Measurements from ENCODE around the gene ELAVL4. TPM values are rescaled to one million over a fixed set of nuclear protein-coding genes. Genes with fewer than 3 reads are reported as not detected.

ELAVL4 gene
- total RNA-seq, 2 experiments from 2014 or later, result not detected

DNA sequence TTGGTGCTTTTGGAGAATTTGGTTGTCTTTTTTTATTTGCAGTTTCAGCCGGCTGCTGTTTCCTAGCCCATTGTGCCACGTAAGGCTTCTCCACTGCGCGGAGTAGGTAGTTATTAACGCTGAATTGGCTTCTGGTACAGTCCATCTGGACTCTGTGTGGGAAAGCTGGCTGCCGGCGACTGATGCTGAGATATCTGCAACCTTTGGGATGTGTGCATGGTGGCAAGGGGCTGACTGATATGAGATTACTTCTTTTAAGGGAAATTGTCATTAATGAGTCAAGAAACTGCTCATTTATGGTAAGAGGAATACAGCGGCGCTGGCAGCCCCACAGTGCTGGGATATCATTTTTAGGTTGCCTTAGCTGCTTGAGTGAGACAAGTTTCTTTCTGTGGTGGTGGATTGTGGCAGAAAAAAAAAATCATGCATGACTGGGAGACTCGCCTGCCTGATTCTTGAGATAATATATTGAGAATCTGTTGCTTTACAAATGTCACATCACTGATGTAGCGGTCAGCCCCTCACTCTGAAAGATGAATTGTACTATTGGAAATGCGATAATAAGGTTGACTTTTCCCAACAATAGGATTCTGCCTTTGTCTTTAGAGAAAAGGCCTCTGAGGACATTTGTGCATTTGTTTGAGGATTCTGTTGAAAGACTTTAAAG is 2.5 kb upstream of the ELAVL4 start:
- no peak overlapping the region for H3K4me3 Mint-ChIP-seq
- no peak overlapping the region for H3K27ac Mint-ChIP-seq

DNA sequence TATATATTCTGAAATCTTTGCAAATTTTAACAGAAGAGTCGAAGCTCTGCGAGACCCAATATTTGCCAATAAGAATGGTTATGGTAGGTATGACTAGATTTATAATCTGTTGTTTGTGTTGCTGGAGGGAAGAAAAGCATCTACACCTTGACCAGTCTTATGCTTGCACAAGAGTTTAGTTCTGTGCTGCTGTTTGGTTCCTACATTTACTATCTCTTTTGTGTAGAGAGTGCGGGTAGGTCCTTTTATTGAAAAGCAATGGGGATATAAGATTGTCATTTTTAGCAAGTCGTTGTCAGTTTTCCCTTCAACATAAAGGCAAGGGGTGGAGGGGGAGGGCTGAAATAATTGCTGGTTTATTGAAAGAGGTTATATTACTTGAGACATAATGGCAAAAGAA is 396 bp downstream of the ELAVL4 start:
- DNase-seq, result no peak
- Mint-ChIP-seq H3K4me3 (peak overlapping the region; percentile 56), H3K4me1 (peaks cover 18% of the 10 kb centered on the region), H3K27me3 (peaks cover 74% of the 10 kb centered on the region), H3K27ac (no peak overlapping the region), H3K9me3 (no peaks in the 10 kb centered on the region), H3K36me3 (no peaks in the 10 kb centered on the region)

More for the DNA sequence above, 2.5 kb upstream of the ELAVL4 start:
- no peak for DNase-seq
- Mint-ChIP-seq H3K27me3 (peaks cover 51% of the 10 kb centered on the region), H3K36me3 (no peaks in the 10 kb centered on the region), H3K4me1 (peaks cover 18% of the 10 kb centered on the region), H3K9me3 (no peaks in the 10 kb centered on the region)

DNA sequence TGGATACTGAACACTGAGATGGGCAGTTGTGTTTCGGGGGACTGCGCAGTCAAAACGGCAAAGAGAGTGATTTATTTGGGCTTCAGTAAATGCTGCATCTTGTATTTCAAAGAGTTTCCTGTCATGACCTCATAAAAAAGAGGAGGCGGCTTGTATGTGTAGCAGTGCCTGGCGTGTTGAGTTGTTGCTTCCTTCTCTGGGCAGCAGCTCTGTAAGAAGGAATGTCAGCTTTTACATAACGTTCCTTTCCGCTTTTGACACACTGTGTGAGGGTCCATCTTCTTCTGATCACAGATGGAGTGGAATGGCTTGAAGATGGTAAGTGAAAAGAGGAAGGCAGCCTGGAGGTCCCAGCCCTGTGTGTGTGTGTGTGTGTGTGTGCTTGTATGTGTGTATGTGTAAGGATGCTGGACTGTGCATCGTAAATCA is 941 bp downstream of the ELAVL4 start:
- no peak overlapping the region for H3K27ac Mint-ChIP-seq
- H3K4me3 Mint-ChIP-seq, result peak overlapping the region; percentile 56
- peaks cover 79% of the 10 kb centered on the region for H3K27me3 Mint-ChIP-seq
- H3K9me3 Mint-ChIP-seq, result no peaks in the 10 kb centered on the region
- peaks cover 18% of the 10 kb centered on the region for H3K4me1 Mint-ChIP-seq
- H3K36me3 Mint-ChIP-seq, result no peaks in the 10 kb centered on the region
- no peak for DNase-seq

DNA sequence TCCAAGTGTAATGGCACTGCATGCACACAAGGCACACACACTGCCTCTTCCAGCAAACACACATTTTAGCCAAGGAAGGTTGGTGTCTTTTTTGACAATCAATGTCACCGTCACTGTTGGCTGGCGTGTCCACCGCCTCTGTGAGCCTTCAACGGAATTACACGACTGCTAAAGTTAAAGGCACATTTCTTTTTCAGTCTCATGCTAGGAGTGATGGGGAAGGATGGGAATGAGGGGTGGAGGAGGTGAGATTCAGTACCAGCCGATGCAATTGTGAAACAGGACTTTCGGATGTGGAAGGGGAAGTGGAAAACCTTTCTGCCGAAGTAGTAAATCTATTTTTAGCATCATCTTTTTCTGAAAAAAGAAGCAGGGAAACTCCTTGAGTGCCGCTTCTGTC is 1.4 kb downstream of the ELAVL4 start:
- Mint-ChIP-seq H3K4me3 (peak overlapping the region; percentile 56), H3K9me3 (no peaks in the 10 kb centered on the region), H3K4me1 (peaks cover 18% of the 10 kb centered on the region), H3K27ac (no peak overlapping the region), H3K27me3 (peaks cover 82% of the 10 kb centered on the region), H3K36me3 (no peaks in the 10 kb centered on the region)
- DNase-seq, result no peak

DNA sequence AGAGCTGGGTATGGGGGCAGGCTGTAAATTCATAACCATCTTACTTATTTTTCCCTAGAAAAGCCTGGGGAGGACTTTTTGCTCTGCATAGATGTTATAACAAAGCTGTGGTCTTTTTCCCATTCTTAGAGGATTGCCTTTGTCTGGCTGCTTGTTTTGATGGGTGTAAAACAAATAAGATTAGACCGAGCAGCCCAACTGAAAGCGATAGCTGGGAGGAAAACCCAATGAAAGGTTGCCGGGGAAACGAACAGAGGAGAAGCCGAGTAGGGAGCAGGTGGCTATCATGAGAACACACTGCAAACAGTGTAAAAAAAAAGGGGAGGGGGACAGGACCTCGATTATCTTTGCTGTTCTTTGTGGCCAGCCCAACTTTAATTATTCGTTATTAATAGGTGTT is 1.9 kb downstream of the ELAVL4 start:
- DNase-seq, result no peak
- Mint-ChIP-seq H3K9me3 (no peaks in the 10 kb centered on the region), H3K27ac (no peak overlapping the region), H3K36me3 (no peaks in the 10 kb centered on the region), H3K4me1 (peaks cover 18% of the 10 kb centered on the region), H3K4me3 (peak overlapping the region; percentile 56), H3K27me3 (peaks cover 79% of the 10 kb centered on the region)

DNA sequence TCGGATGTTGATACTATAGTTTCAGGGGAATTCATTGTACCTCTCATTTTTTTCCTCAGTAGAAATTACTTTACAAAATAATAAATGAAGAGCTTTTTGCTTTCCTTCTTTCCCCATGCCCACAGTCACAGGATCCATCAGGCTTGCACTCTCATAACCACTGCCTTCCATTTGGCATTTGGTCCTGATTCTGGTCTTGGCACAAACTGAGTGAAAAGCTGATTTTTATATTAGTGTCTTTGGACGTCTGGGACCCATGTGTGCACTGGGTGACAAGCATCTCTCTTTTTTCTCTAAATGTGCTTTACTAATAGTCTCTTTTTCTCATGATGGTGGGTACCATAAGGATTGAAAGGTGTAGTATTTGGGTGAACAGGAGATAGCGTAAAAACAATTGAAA is 2.8 kb downstream of the ELAVL4 start:
- no peak overlapping the region for H3K27ac Mint-ChIP-seq
- H3K9me3 Mint-ChIP-seq, result no peaks in the 10 kb centered on the region
- H3K36me3 Mint-ChIP-seq, result no peaks in the 10 kb centered on the region
- peaks cover 73% of the 10 kb centered on the region for H3K27me3 Mint-ChIP-seq
- no peak overlapping the region for H3K4me3 Mint-ChIP-seq
- DNase-seq, result no peak
- H3K4me1 Mint-ChIP-seq, result peaks cover 18% of the 10 kb centered on the region

DNA sequence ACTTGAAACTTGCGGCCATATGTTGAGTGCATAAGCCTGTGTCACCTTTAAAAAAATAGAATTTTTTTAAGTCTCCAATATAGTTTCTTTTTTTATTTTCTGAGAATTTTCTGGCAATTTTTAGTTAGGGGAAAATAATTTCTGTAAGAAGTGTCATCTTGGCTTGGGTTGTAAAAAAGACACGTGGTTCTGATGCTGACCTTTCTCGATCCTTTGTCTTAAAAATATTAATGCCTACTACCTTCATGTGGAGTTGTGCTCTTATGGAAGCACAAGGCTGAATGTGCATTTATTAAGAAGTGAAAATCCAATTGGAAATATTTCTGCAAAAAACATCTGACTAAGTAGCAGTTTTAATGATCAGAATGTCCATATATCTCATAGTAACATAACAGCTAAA is 3.5 kb downstream of the ELAVL4 start:
- H3K9me3 Mint-ChIP-seq, result no peaks in the 10 kb centered on the region
- H3K27ac Mint-ChIP-seq, result no peak overlapping the region
- peaks cover 72% of the 10 kb centered on the region for H3K27me3 Mint-ChIP-seq
- no peak for DNase-seq
- peaks cover 18% of the 10 kb centered on the region for H3K4me1 Mint-ChIP-seq
- H3K36me3 Mint-ChIP-seq, result no peaks in the 10 kb centered on the region
- no peak overlapping the region for H3K4me3 Mint-ChIP-seq

DNA sequence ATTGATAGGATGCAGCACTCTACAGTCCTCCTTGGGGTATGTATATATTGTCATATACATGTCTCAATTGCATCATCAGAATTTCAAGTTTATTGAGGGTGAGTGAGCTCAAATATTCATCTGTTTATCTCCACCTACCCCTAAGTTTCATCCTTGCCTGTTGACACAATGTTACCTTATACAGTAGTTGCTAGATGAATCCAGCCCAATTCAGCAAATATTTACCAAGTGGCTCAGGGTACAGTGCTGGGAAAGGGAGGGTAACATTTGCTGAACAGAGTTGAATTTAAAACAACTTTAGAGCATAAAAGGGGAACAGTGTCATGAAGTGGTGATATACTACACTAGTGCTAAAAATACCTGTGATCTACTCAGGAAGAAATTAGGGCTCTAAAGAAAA is 14.4 kb downstream of the ELAVL4 start:
- no peak overlapping the region for H3K27ac Mint-ChIP-seq
- no peaks in the 10 kb centered on the region for H3K36me3 Mint-ChIP-seq
- peaks cover 20% of the 10 kb centered on the region for H3K27me3 Mint-ChIP-seq
- H3K4me1 Mint-ChIP-seq, result no peaks in the 10 kb centered on the region
- no peak for DNase-seq
- H3K4me3 Mint-ChIP-seq, result no peak overlapping the region
- H3K9me3 Mint-ChIP-seq, result no peaks in the 10 kb centered on the region

DNA sequence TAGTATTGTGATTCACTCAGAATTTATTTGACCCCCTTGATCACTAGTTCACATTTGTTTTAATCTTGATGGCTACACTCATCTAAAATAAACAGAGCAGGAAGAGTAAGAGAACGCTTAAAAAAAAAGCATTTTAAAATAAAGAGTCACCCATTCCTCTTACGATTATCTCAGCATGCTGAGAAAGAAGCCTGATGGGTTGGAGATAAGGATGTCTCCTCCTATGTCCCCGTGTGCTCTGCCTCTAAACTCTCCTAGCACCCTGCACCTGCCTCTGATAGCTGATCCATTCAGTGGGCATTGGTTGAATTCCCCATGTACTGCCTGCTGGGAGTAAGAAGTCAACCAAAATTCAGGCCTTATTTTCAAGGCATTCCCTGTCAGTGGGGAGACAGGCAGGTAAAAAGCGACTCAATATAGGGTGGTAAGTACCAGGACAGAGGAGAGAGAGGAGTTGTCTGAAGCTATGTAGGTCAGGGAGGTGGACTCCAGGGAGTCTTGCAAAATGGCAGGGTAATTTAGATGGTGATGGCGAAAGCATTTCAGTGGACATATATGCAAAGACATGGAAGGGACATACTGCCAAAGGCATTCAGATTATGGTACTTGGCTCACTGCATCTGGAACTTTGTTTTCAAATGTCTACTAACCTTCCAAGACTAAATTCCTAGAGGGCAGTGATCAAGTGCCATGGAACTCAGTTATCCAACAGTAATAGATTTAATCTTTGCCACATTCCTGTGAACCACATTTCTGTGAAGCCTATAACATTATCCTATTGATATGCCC is 18.4 kb downstream of the ELAVL4 start:
- Mint-ChIP-seq H3K4me1 (no peaks in the 10 kb centered on the region), H3K36me3 (no peaks in the 10 kb centered on the region), H3K4me3 (no peak overlapping the region), H3K9me3 (no peaks in the 10 kb centered on the region), H3K27me3 (peaks cover 7% of the 10 kb centered on the region), H3K27ac (no peak overlapping the region)
- DNase-seq, result no peak

DNA sequence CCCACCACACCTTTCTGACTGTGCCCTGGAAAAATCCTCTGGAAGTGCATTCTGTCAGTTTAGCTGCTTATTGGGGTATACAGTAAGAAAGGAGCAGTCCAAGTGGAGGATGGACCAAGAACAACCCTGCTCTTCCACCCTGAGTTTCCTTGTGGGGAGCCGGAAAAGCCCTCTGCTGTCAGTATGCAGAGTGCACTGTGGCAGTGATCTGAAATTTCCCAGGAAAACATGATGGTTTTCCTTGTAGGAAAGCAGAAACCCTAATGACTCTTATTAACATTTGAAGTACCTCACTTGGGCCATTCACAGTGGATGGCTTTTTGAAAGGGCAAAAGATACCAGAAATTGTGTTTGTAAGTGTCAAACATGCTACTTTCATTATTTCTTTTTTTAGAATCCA is 20.5 kb downstream of the ELAVL4 start:
- no peak overlapping the region for H3K27ac Mint-ChIP-seq
- H3K27me3 Mint-ChIP-seq, result peaks cover 3% of the 10 kb centered on the region
- H3K36me3 Mint-ChIP-seq, result no peaks in the 10 kb centered on the region
- no peak for DNase-seq
- no peaks in the 10 kb centered on the region for H3K4me1 Mint-ChIP-seq
- no peak overlapping the region for H3K4me3 Mint-ChIP-seq
- H3K9me3 Mint-ChIP-seq, result no peaks in the 10 kb centered on the region

DNA sequence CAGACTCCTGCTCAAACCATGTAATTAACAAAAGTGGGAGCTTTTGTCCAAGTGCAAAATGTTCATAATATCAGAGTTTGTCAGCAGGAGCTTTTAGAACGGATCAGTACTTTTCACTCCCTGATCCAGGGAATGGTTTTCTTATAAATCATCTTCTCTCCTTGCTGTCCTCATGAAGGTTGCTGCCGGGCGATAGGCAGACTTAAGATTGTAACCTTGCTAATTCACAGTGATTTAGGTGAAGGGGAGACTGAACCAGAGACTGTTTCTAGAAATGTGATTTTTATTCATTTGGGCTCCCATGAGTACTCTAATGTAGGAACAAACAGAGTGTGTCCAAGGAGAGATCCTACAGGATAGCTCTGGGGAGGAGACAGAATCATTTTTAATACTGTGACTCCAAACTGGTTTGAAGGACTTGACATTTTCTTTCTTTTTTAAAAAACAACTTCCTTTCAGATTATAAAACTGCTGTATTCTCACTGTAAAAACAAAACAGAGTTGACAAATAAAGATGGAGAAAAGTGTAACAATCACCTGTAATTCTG is 23.7 kb downstream of the ELAVL4 start:
- Mint-ChIP-seq H3K4me1 (no peaks in the 10 kb centered on the region), H3K27me3 (peaks cover 3% of the 10 kb centered on the region), H3K27ac (no peak overlapping the region), H3K36me3 (no peaks in the 10 kb centered on the region), H3K4me3 (no peak overlapping the region), H3K9me3 (no peaks in the 10 kb centered on the region)
- DNase-seq, result no peak

DNA sequence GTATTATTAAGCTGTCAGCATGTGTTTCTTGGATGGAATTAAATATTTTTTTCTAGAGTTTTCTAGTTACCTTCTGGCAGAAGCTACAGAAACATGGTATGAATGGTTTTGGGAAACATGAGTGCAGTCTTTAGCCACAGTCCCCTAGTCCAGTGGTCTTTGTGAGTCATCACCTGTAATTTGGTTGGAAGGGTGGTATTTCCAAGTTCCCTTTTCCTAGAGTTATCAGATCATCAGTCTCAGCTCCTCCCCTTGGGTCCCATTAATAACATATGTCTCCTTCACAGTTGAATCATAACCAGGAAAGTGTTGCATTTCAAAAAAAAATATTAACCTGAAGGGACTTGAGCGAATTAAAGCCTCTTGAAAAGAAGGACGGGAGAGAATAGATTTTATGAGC is 27.0 kb downstream of the ELAVL4 start:
- H3K36me3 Mint-ChIP-seq, result no peaks in the 10 kb centered on the region
- no peaks in the 10 kb centered on the region for H3K4me1 Mint-ChIP-seq

DNA sequence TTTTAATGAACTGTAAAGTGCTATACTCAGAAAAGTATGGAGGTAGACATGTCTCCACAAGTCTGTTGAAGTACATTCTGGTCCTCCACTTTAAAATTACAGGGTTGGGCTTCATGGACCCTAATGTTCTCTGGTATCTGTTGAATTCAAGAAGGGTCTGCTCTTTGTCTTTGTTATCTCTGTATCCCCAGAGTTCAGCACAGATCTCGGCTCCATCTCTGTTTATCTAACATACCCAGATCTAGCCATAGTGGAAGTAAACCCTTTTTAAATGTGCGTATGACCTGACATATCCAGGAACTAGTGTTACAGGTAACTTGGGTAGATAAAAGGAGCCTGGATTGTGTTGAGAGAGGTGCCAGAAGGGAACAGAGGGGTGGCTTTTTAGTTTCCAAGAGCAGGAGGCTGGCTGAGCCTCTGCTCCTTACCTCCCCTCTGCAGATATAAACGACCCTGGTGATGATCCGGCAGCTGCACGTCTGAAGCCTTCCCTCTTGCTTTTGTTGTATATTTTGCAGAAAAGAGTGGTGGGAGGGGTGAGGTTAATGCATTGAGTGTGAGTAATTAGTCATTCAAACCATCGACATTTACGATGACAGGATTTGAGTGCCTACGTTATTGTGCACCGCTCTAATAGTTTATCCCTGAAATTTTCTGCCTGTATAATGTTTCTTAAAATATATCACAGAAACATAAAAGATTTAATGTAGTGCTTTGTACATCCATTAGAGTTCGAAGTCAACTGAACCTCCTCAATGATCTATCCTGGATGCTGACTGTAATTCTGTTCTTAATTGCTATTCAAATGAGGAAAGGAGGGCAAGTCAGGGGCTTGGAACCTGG is 30.8 kb downstream of the ELAVL4 start:
- Mint-ChIP-seq H3K27ac (no peak overlapping the region), H3K9me3 (no peaks in the 10 kb centered on the region), H3K36me3 (no peaks in the 10 kb centered on the region), H3K27me3 (peaks cover 6% of the 10 kb centered on the region), H3K4me1 (no peaks in the 10 kb centered on the region), H3K4me3 (no peak overlapping the region)
- DNase-seq, result no peak

More for the DNA sequence above, 27.0 kb downstream of the ELAVL4 start:
- Mint-ChIP-seq H3K27me3 (peaks cover 10% of the 10 kb centered on the region), H3K9me3 (no peaks in the 10 kb centered on the region), H3K27ac (no peak overlapping the region), H3K4me3 (no peak overlapping the region)
- DNase-seq, result no peak

DNA sequence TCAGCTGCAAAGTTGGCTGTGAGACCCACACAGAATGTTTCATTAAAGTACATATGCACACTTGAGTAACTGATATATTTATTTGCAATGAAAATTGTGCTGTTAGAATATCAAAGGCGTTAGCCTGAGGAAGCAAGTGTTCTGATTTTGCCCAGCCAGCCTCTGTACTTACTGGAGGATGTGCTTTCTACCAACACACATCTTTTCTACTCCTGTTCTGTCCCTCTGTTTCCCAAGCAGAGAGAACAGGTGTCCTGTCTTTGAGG is 31.4 kb downstream of the ELAVL4 start:
- Mint-ChIP-seq H3K4me1 (no peaks in the 10 kb centered on the region), H3K9me3 (no peaks in the 10 kb centered on the region), H3K27ac (no peak overlapping the region), H3K4me3 (no peak overlapping the region), H3K36me3 (no peaks in the 10 kb centered on the region), H3K27me3 (peaks cover 6% of the 10 kb centered on the region)
- no peak for DNase-seq

DNA sequence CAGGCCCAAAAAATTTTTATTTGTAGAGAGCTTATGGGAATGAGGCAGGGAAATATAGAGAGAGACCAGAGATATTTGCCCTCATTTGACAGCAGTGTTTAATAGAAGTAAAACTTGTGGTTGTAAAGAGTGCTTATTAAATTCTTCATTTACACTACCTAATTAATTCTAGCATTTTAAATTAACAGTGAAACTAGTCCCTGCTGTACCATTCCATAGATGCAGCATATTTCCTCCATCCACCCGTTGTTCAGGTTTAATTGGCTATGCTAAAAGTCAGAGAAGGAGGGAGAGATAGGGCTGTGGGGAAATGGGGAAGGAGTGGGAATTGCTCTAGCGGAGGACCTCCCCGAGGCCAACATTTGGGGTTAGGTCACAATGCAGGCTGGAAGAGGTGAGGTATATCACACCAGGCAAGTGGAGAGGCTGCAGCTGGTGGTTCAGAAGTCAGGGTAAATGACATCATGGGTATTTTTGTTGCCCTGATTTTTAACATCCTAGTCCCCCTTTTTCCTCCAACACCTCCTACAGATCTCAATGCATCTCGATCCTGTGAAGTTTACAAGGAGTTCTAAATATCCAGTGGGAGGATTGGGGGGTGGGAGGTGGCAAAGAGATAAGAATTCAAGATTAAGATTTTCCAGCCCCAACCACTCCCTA is 38.6 kb downstream of the ELAVL4 start:
- Mint-ChIP-seq H3K4me3 (no peak overlapping the region), H3K4me1 (no peaks in the 10 kb centered on the region), H3K27me3 (peaks cover 4% of the 10 kb centered on the region), H3K9me3 (no peaks in the 10 kb centered on the region), H3K27ac (no peak overlapping the region), H3K36me3 (no peaks in the 10 kb centered on the region)
- no peak for DNase-seq
